ENCODE measurements around the gene ACER3.
"Not testable (repeated sequence)": the region's sequence is repeated elsewhere in the genome, so short reads cannot be mapped to it uniquely, and the experiment has no call there.

The ACER3 gene

GRCh38 chr11:76857781-76858410 lies 2.8 kb upstream of the ACER3 start:
- TF ChIP-seq, protein P1, sequence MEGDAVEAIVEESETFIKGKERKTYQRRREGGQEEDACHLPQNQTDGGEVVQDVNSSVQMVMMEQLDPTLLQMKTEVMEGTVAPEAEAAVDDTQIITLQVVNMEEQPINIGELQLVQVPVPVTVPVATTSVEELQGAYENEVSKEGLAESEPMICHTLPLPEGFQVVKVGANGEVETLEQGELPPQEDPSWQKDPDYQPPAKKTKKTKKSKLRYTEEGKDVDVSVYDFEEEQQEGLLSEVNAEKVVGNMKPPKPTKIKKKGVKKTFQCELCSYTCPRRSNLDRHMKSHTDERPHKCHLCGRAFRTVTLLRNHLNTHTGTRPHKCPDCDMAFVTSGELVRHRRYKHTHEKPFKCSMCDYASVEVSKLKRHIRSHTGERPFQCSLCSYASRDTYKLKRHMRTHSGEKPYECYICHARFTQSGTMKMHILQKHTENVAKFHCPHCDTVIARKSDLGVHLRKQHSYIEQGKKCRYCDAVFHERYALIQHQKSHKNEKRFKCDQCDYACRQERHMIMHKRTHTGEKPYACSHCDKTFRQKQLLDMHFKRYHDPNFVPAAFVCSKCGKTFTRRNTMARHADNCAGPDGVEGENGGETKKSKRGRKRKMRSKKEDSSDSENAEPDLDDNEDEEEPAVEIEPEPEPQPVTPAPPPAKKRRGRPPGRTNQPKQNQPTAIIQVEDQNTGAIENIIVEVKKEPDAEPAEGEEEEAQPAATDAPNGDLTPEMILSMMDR (conservative IDR thresholded peaks at IDR 0.05; ENCODE audit: low read depth, low read length) = no peak
- no peak for DNase-seq (ENCODE audit: low read depth)
- H3K4me3 ChIP-seq (ENCODE audit: low read depth, low read length) = no peak overlapping the region

GRCh38 chr11:76859708-76860227 lies 950 bp upstream of the ACER3 start:
- no peak overlapping the region for H3K4me3 ChIP-seq (ENCODE audit: low read depth, low read length)
- DNase-seq (ENCODE audit: low read depth) = no peak
- TF ChIP-seq, protein P1 (conservative IDR thresholded peaks at IDR 0.05; ENCODE audit: low read depth, low read length) = no peak

DNA sequence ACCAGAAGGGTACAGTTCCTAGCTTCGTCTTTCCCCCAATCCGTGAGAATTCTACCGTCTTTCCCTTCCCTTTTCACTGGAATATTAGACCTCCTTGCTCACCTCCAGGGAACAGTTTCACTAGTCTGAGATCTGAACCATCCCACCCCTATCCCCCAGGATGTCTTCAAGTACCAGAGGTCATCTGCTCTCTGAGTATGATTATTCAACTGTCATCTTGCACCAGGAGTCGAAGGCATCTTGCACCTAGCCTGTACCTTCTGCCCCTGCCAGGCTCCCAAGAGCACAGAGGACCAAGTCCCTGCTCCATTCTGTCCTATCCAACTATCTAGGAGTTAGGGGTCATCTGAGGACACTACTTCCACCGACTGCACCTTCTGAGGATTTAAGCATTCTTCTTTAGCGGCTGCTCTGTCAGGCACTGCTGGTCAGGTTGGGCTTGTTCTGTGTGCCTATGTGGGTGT lies 804 bp downstream of the ACER3 start:
- no peak for DNase-seq (ENCODE audit: low read depth)
- TF ChIP-seq, protein P1 (conservative IDR thresholded peaks at IDR 0.05; ENCODE audit: low read depth, low read length) = no peak
- H3K4me3 ChIP-seq (ENCODE audit: low read depth, low read length) = peak overlapping the region; percentile 87

- not testable (repeated sequence) for DNase-seq (ENCODE audit: low read depth); H3K4me3 ChIP-seq (ENCODE audit: low read depth, low read length)
Measured at GRCh38 chr11:76862794-76863193, 2.1 kb downstream of the ACER3 start.

GRCh38 chr11:76863196-76863777 lies 2.6 kb downstream of the ACER3 start:
- TF ChIP-seq, protein P1 (conservative IDR thresholded peaks at IDR 0.05; ENCODE audit: low read depth, low read length) = no peak
- no peak for DNase-seq (ENCODE audit: low read depth)
- H3K4me3 ChIP-seq (ENCODE audit: low read depth, low read length) = no peak overlapping the region

DNA sequence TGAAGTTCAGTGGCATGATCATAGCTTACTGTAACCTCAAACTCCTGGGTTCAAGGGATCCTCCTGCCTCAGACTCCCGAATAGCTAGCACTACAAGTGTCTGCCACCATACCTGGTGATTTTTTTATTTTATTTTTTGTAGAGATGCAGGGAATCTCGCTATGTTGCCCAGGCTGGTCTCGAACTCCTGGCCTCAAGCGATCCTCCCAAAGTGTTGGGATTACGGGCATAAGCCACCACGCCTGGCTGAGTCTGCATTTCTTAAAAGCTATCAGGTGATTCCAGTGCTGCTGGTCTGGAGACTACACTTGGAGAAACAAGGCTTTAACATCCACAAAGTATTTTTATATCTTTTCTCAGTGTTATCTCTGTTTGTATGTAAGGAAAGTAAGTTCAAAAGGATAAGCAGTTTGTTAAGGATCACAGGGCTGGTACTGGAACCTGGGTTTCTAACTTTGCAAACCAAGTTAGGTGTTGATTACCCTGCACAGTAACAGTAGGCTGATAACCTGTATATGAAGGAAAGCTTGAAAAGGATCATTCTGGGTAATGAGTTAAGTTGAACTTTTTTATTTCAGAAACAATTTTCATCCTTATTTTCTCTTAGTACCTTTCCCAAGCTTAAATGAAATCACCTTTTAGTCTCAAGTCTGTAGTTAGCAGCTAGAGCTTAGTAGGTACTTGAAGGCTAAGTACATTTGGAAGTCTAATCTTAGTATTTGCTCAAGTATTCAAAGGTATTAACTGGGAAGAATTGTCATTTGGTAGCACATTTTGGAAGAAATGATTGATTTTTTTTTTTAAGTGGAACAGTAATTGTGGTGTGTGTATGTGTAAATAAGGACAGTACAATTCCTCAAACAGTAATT lies 12.5 kb downstream of the ACER3 start:
- DNase-seq (ENCODE audit: low read depth) = no peak
- no peak overlapping the region for H3K4me3 ChIP-seq (ENCODE audit: low read depth, low read length)
- TF ChIP-seq, protein P1 (conservative IDR thresholded peaks at IDR 0.05; ENCODE audit: low read depth, low read length) = no peak

DNA sequence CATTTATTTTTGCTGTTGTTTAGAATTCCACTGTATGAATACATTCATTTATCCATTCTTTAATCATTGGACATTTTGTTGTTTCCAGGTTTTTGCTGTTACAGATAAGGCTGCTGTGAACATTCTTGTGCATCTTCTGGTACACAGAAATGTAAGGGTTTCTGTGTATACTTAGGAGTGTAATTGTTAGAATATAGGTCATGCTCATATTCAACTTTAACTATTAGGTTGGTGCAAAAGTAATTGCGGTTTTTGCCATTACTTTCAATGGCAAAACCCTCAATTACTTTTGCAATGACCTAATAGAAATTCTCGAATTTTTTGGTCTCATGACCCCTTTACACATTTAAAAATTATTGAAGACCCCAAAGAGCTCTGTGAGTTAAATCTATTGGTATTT lies 17.3 kb downstream of the ACER3 start:
- TF ChIP-seq, protein P1 (conservative IDR thresholded peaks at IDR 0.05; ENCODE audit: low read depth, low read length) = no peak
- H3K4me3 ChIP-seq (ENCODE audit: low read depth, low read length) = no peak overlapping the region
- no peak for DNase-seq (ENCODE audit: low read depth)
